GM21515 (cell line): ENCODE results near the gene CLEC4M.
"Not testable (repeated sequence)": the region's sequence is repeated elsewhere in the genome, so short reads cannot be mapped to it uniquely, and the experiment has no call there.

Source experiments
- ATAC-seq: cut with Tn5 transposase; IDR thresholded peaks from one replicate; pipeline ENCODE4 v1.9.1; 2021; ENCODE audit not compliant: unreplicated experiment

The CLEC4M gene

GRCh38 chr19:7806234-7806633 is 43.2 kb downstream of the CLEC4M start:
- no peak for ATAC-seq

- ATAC-seq, result no peak
These were observed 43.8 kb downstream of the CLEC4M start for GRCh38 chr19:7806876-7807275.

DNA sequence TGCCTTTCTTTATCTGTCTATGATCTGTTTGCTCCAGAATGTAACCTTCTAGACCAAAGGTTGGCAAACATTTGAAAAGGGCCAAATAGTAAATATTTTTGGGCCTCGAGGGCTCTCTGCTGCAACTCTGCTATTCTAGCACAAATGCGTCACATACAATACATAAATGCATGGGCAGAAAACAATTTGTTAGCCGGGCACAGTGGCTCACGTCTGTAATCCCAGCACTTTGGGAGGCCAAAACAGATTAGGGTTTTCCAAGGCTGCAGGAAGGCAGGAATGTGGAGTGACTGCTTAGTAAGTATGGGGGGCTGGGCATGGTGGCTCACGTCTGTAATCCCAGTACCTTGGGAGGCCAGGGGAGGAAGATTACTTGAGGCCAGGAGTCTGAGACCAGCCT is 45.1 kb downstream of the CLEC4M start:
- ATAC-seq, result no peak

GRCh38 chr19:7811989-7812388 is 48.9 kb downstream of the CLEC4M start:
- no peak for ATAC-seq

- ATAC-seq, result no peak
These were observed 52.3 kb downstream of the CLEC4M start for GRCh38 chr19:7815325-7815724.

- ATAC-seq, result not testable (repeated sequence)
These were observed 53.0 kb downstream of the CLEC4M start for GRCh38 chr19:7816040-7816439.

DNA sequence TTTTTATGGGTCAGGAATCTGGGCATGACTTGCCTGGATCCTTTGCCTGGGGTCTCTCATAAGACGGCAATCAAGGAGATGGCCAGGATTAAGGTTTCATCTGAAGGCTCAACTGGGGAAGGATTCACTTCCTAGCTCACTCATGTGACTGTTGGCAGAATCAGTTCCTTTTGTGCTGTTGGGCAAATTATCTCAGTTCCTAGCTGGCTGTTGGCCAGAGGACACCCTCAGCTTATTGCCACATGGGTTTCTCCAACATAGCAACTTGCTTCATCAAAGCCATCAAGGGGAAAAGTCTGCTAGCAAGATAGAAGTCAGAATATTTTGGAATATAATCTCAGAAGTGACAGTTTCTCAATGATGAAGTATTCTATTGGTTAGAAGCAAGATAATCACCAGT is 54.8 kb downstream of the CLEC4M start:
- no peak for ATAC-seq

DNA sequence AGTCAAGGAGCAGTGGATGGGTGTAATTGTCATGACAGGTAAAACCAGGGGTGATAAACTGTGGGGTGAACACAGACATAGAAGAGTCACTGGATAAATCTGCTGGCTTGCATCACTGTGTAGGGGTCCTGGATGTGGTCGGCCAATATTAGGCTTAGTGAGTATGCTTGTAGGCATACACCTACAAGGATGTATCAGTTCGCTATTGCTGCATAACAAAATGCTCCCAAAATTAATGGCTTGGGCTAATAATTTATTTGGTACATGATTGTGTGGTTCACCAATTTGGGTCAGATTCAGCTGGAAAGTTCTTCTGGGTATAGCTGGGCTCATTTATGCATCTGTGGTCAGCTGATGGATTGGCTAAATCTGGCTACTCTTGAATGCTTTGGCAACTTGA is 55.8 kb downstream of the CLEC4M start:
- no peak for ATAC-seq
